HG02763 (cell line): ENCODE measurements around the gene LGALS9B.
"Not testable (repeated sequence)": the region's sequence is repeated elsewhere in the genome, so short reads cannot be mapped to it uniquely, and the experiment has no call there.

Source experiments
- ATAC-seq: cut with Tn5 transposase; IDR thresholded peaks from one replicate; pipeline ENCODE4 v1.9.1; 2021; ENCODE audit warnings: mild to moderate bottlenecking, moderate library complexity; ENCODE audit not compliant: unreplicated experiment

The LGALS9B gene

GRCh38 chr17:20469107-20469506 lies 1.8 kb upstream of the LGALS9B start:
- not testable (repeated sequence) for ATAC-seq

GRCh38 chr17:20466999-20467398 lies 340 bp downstream of the LGALS9B start:
- not testable (repeated sequence) for ATAC-seq

DNA sequence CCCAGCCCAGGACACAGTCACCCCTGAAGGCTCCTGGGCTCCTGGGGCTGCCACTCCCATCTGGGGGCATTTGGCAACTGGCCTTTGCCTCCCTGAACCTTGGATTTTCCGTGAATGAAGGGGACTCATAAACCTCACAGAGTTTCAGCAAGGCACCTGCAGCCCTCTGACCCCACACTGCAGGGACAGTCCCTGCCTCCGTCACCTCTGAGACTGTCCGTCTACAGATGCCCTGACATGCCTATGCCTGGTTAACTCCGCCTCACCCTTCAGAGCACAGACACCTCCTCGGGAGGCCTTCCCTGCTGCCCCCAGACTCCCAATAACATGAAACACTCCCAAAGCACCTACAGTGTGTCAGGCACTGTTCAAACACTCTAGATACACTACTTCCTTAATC lies 786 bp downstream of the LGALS9B start:
- ATAC-seq, result not testable (repeated sequence)

DNA sequence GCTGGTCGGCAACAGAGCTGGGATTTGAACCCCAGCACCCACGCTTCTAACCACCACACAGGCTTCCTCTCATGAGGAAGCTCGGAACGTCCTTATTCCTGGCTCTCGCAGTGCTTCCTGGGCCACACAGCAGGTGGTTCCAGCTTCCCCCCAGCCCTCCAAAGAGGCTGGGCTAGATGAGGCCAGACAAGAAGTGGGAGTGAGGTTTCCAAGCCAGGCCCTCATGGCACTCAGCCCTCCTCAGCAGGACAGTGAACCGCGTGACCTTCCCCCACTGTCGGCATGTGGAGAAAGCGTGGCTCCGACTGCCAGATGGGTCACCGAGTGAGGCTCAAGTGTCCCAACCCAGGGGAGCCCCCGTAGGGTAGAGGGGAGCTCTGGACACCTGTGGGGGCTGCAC lies 1.8 kb downstream of the LGALS9B start:
- not testable (repeated sequence) for ATAC-seq

DNA sequence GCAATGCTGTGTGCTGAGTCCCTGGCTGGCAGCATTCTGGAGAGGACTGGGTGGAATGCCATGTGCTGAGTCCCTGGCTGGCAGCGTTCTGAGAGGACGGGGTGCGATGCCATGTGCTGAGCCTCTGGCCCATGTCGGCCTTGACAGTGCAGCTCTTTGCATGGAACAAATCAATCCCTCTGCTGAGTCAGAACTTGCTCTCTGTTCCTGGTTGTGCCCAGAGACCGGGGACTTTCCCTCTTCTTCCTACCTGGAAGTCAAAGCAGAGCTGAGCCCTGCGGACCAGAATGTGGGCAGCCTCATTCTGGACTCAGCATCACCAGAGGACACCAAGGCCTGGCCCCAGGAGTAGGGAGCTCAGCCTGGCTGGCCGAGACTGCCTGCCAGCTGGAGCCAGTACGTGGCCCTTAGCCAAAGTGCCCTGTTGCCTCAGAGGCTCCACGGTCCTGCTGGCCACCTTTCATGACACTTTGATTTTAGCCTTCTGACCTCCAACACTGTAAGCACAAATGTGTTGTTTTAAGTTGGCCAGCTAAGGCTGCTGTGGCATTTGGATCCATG lies 2.4 kb downstream of the LGALS9B start:
- ATAC-seq, result not testable (repeated sequence)

- not testable (repeated sequence) for ATAC-seq
Measured at GRCh38 chr17:20462158-20462557, 5.2 kb downstream of the LGALS9B start.

DNA sequence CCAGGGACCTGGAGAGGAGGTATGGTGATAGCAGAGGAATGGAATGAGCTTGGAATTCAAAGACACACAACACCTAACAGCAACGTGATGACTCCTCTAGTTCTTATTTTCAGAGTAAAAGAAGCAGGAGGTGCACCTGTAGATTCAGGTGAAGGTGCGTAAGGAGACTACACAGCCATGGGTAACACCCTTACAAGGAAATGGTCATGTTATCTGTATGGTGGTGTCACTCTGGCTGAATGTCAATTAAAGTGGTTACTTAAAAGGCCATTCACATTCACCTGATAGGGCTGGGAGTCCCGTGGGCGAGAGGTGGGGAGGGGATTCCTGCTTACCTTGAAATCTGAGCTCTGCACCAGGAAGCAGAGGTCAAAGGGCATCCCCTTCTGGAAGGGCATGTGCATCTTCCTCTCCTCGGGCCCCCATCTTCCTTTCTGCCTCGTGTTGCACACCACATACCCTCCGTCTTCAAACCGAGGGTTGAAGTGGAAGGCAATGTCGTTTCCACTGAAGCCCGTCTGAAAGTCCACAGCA lies 9.4 kb downstream of the LGALS9B start:
- ATAC-seq, result not testable (repeated sequence)

DNA sequence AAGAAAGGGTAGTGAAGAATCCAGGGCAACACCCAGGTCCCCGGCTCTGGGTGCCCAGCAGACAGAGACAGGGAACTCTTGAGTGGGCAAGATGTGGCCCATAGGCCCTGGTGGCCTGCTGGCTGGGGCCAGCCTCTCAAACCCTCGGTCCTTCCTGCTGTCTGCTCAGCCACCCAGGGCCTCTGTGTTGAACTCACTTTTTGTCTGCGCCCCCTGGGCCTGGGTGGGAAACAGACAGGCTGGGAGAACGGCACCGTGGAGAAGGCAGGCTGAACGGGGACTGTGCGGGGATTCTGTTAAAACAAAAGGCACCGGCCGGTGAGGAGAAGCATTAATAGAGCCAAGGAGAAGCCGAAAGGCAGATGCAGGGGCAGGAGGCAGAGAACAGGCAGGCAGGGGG lies 12.2 kb downstream of the LGALS9B start:
- not testable (repeated sequence) for ATAC-seq

DNA sequence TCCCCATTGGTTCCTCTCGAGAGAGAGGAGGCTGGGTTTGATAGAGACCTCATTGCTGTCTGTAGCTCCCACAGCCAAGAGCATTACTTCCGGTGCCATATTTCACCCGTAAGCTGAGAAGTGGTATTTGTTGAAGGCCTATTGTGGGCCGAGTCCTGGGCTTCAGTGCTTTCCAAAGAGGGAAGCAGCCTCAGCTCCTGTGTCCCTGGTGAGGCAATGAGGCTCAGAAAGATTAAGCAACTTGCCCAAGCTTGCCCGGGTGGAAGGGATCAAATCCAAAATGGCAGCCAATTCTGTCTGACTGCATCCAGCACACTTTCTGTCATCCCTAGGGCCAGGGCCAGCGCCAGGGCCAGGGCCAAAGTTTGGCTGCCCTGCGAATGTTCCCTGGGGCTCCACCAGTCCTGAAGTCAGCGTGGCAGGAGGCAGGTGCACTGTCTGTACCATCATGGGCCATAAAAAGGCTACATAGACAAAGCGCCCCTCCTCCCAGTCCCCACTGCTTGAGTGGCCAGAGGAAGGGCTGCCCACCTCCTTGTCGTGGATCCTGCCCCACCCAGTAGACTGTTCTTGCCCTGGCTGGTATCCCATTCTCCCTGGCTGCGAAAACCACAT lies 13.4 kb downstream of the LGALS9B start:
- ATAC-seq, result not testable (repeated sequence)

DNA sequence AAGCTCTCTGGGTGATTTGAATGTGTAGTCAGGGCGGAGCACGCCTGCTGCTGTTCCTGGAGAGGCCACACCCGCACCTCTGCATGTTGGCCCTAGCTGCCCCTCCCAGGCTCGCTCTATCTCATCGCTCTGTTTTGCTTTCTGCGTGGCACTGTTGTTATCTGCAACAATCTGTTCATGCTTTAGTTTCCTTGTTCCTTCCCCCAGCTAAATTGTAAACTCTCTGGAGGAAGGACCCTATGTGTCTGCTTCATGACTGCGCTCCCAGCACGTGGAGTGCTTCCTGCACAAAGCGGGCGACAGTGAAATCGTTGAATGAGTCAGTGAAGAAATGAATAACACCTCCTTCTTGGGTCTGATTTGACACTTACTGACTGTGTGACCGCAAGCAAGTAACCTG lies 16.5 kb downstream of the LGALS9B start:
- not testable (repeated sequence) for ATAC-seq

DNA sequence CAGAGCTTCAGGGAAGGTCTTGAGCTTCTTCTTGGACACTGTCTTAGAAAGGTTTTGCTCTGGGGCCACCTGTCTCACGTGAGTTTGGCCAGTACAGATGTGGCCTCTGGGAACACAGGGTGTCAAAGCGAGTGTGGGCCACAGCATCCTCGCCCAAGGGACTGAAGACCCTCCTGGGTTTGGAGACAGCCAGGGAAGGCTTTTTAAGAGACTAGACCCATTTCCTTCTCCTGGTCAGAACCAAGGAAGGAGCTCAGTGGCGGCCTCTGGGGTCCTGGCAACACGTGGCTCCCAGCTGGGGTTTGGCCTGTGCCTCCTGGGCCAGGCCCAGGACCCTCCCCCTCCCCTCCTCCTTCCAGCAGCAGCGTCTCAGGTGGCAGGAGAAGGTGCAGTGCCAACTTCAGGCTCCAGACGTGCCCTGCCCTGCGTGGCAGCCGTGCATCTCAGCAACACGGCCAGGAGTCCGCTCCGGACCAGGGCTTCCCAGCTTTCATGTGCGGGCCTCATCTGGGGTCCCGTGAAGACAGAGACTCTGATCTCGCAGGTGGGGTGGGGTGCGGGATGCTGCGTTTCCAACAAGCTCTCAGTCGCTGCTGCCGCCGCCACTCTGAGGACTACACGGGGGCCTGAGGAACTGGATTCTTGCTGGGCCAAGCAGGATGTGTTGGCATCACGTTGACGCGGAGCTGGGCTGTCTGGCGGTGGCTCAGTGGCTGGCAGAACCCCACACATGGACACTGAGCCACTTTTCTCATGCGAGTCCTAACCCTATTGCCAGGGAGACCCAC lies 19.6 kb downstream of the LGALS9B start:
- ATAC-seq, result not testable (repeated sequence)

GRCh38 chr17:20446895-20447294 lies 20.4 kb downstream of the LGALS9B start:
- ATAC-seq, result not testable (repeated sequence)

GRCh38 chr17:20444581-20445236 lies 22.6 kb downstream of the LGALS9B start:
- not testable (repeated sequence) for ATAC-seq

GRCh38 chr17:20444173-20444572 lies 23.2 kb downstream of the LGALS9B start:
- not testable (repeated sequence) for ATAC-seq

DNA sequence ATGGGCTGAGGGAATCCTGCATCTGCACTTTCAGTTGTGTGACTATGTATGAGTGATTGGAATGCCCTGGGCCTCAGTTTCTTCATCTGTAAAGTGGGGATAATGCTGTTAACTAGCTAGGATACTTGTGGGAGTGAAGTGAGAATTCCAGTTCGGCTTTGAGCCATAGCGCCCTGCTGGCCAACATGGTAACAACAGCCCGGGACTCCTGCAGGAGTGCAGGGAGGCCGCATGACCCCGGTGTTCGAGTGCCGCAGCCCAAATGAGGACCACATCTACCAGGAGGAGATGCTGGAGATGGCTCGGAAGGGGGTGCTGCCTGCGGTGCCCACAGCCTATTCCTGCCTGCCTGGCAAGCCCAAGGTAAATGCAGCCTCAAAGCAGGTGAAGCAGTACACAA lies 23.7 kb downstream of the LGALS9B start:
- not testable (repeated sequence) for ATAC-seq

GRCh38 chr17:20440665-20441064 lies 26.7 kb downstream of the LGALS9B start:
- ATAC-seq, result not testable (repeated sequence)

- not testable (repeated sequence) for ATAC-seq
Measured at GRCh38 chr17:20435166-20435565, 32.2 kb downstream of the LGALS9B start.

DNA sequence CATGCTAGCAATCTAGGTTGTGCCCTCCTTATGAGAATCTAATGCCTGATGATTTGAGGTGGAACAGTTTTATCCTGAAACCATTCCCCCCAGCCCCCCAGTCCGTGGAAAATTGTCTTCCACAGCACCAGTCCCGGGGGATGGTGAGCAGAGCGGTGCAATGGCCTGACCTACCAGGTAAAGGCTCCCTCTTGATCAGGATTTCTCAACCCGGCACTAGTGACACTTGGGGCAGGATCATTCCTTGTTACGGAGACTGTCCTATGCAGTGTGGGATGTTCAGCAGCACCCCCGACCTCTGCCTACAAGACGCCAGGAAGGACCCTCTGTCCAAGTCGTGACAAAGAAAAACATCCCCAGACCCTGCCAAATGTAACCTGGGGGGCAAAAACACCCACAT lies 34.0 kb downstream of the LGALS9B start:
- ATAC-seq, result not testable (repeated sequence)

DNA sequence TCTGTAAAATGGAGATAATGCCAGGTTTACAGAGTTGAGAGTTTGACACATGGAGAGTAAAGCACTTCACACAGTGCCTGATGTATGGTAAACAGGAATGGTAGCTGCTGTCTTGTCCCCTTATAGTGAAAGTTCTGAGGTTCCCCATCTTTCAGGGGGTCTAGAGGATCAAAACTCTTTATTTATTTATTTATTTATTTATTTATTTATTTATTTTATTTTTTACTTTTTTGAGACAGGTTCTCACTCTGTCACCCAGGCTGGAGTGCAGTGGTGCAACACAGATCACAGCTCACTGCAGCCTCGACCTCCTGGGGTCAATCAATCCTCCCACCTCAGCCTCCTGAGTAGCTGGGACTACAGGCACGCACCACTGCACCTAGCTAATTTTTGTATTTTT lies 40.1 kb downstream of the LGALS9B start:
- ATAC-seq, result not testable (repeated sequence)

DNA sequence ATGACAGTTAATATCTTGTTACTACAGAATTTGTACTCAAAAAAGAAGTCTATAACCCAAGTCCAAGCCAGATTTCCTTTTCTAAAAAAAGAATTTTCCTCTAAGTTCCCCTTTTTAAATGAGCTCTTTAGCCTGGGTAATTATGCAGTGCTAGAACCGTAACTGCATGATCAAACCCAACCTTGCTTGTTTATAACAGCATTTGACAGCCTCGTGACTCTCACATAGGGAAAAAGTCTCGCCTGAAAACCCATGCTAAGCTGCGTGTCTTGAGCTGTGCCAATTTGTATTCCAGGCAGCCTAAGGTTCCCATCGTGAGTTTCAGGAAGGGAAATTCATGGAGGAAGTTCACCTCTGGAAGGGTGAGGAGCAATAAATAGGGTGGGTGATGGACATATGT lies 44.5 kb downstream of the LGALS9B start:
- not testable (repeated sequence) for ATAC-seq

- ATAC-seq, result not testable (repeated sequence)
Measured at GRCh38 chr17:20418838-20419237, 48.5 kb downstream of the LGALS9B start.
